Tibial artery (tissue), 4 donors: Measurements from ENCODE around the gene SLCO3A1.

Experiments used
- DNase-seq, 2 donors: peaks; one replicate each; pipeline ENCODE4 v3.0.0-alpha.2; 2019
- H3K27ac ChIP-seq, 2 donors: fragments of 200-600 bp; sonication (generic) in 1 of 2; 1 replicate in 1 of 2; 2 replicates in 1 of 2; pipeline ENCODE4 v1.5.1; 2018 to 2019; ENCODE audit warnings: mild to moderate bottlenecking in 1 of 2
- H3K27me3 ChIP-seq, 2 donors: fragments of 200-600 bp; sonication (generic) in 1 of 2; one replicate each; pipeline versions ENCODE4 v1.5.1 to v1.6.0; 2016 to 2019
- H3K36me3 ChIP-seq, 3 donors: fragments of 200-600 bp; sonication (generic) in 2 of 3; one replicate each; pipeline ENCODE4 v1.5.1; 2016 to 2019; ENCODE audit warnings: mild to moderate bottlenecking in 2 of 3
- H3K4me1 ChIP-seq, 4 donors: fragments of 200-600 bp; sonication (generic) in 2 of 4; 1 replicate in 3 of 4; 2 replicates in 1 of 4; pipeline ENCODE4 v1.5.1; 2016 to 2019
- H3K4me3 ChIP-seq, 2 donors: fragments of 200-600 bp; sonication (generic) in 1 of 2; 1 replicate in 1 of 2; 2 replicates in 1 of 2; pipeline ENCODE4 v1.5.1; 2018 to 2019; ENCODE audit warnings: mild to moderate bottlenecking in 2 of 2
- H3K9me3 ChIP-seq, 3 donors: fragments of 200-600 bp; sonication (generic) in 1 of 3; one replicate each; pipeline ENCODE4 v1.5.1; 2016 to 2019
- CTCF ChIP-seq, 2 experiments: fragments of 200-600 bp in 1 of 2; fragments of 450-650 bp in 1 of 2; IDR thresholded peaks; one replicate each; pipeline ENCODE4 v1.5.1; 2017 to 2019; ENCODE audit warnings: antibody characterized with exemption in 2 of 2, mild to moderate bottlenecking in 1 of 2, moderate library complexity in 1 of 2
- intact Hi-C: fragments of 100-400 bp; cut with DNase I; formaldehyde crosslinking; loops from one replicate; pipeline ENCODE4 v1.15.0; 2023; ENCODE audit warnings: low total_unique reads

SLCO3A1 gene

GRCh38 chr15:91916051-91916450, 62.5 kb downstream of the SLCO3A1 start:
- H3K27ac ChIP-seq: no peak overlapping the region
- no peak overlapping the region for H3K4me3 ChIP-seq
- H3K36me3 ChIP-seq: peaks cover 0 to 13% (median 10%) of the 10 kb centered on the region in 3 donors
- intact Hi-C loops: no loop called here
- H3K9me3 ChIP-seq: no peaks in the 10 kb centered on the region
- TF ChIP-seq CTCF (IDR thresholded peaks at IDR 0.05): no peak
- no peaks in the 10 kb centered on the region for H3K27me3 ChIP-seq
- no peak for DNase-seq
- peaks cover 0 to 39% (median 13%) of the 10 kb centered on the region in 4 donors for H3K4me1 ChIP-seq

- Histone ChIP-seq H3K27ac (peak overlapping the region in 1 of 2 donors; percentile 51), H3K4me3 (no peak overlapping the region), H3K36me3 (peaks cover 0 to 13% (median 10%) of the 10 kb centered on the region in 3 donors), H3K9me3 (no peaks in the 10 kb centered on the region), H3K27me3 (no peaks in the 10 kb centered on the region), H3K4me1 (peaks cover 0 to 57% (median 28%) of the 10 kb centered on the region in 4 donors)
- DNase-seq: no peak
- intact Hi-C loops: no loop called here
- TF ChIP-seq CTCF (IDR thresholded peaks at IDR 0.05): no peak
These were observed 64.3 kb downstream of the SLCO3A1 start for GRCh38 chr15:91917686-91918360.

GRCh38 chr15:91919014-91919534, 65.6 kb downstream of the SLCO3A1 start:
- intact Hi-C loops: no loop called here
- Histone ChIP-seq H3K36me3 (peaks cover 0 to 13% (median 10%) of the 10 kb centered on the region in 3 donors), H3K4me3 (peak overlapping the region; percentile 5 to 23), H3K4me1 (peaks cover 0 to 58% (median 32%) of the 10 kb centered on the region in 4 donors), H3K27ac (peak overlapping the region; percentile 51 to 57), H3K27me3 (no peaks in the 10 kb centered on the region), H3K9me3 (no peaks in the 10 kb centered on the region)
- TF ChIP-seq CTCF (IDR thresholded peaks at IDR 0.05): no peak
- peak in 1 of 2 donors; percentile 74 for DNase-seq

- Histone ChIP-seq H3K27me3 (no peaks in the 10 kb centered on the region), H3K9me3 (no peaks in the 10 kb centered on the region), H3K27ac (peak overlapping the region; percentile 12 to 35), H3K36me3 (peaks cover 0 to 8% (median 3%) of the 10 kb centered on the region in 3 donors), H3K4me1 (peaks cover 0 to 62% (median 32%) of the 10 kb centered on the region in 4 donors), H3K4me3 (no peak overlapping the region)
- DNase-seq: no peak
- no peak for TF ChIP-seq CTCF (IDR thresholded peaks at IDR 0.05)
- intact Hi-C loops: no loop called here
These were observed 67.8 kb downstream of the SLCO3A1 start for GRCh38 chr15:91921188-91921842.

- no peak for DNase-seq
- Histone ChIP-seq H3K36me3 (peaks cover 0 to 3% (median 0%) of the 10 kb centered on the region in 3 donors), H3K4me3 (no peak overlapping the region), H3K9me3 (no peaks in the 10 kb centered on the region), H3K4me1 (peaks cover 0 to 67% (median 35%) of the 10 kb centered on the region in 4 donors), H3K27ac (peak overlapping the region; percentile 12 to 35), H3K27me3 (no peaks in the 10 kb centered on the region)
- intact Hi-C loops: no loop called here
- TF ChIP-seq CTCF (IDR thresholded peaks at IDR 0.05): no peak
These were observed 68.3 kb downstream of the SLCO3A1 start for GRCh38 chr15:91921843-91922198.
